ENCODE measurements around the gene XRCC2. TPM values are rescaled to one million over a fixed set of nuclear protein-coding genes. Genes with fewer than 3 reads are reported as not detected.

XRCC2 gene
- total RNA-seq, 1 donor from 2014 or later = 2.3 TPM

- no peak for ATAC-seq
Measured at GRCh38 chr7:152608656-152609055, 67.3 kb downstream of the XRCC2 start.

GRCh38 chr7:152608208-152608607, 67.7 kb downstream of the XRCC2 start:
- no peak for ATAC-seq

- no peak for ATAC-seq
Measured at GRCh38 chr7:152607007-152607406, 68.9 kb downstream of the XRCC2 start.

- ATAC-seq = no peak
Measured at GRCh38 chr7:152602962-152603361, 73.0 kb downstream of the XRCC2 start.

GRCh38 chr7:152601305-152601798, 74.6 kb downstream of the XRCC2 start:
- ATAC-seq = no peak

GRCh38 chr7:152600266-152600665, 75.7 kb downstream of the XRCC2 start:
- no peak for ATAC-seq

- no peak for ATAC-seq
Measured at GRCh38 chr7:152597507-152597906, 78.4 kb downstream of the XRCC2 start.

GRCh38 chr7:152596824-152597223, 79.1 kb downstream of the XRCC2 start:
- no peak for ATAC-seq

Other genes starting within 250 kb of the XRCC2 start
- 48.2 TPM for gene KMT2C, start 240.1 kb downstream of the XRCC2 start, total RNA-seq
- gene ACTR3B, start 83.6 kb upstream of the XRCC2 start, total RNA-seq = 3.1 TPM